Vagina (tissue), 2 donors: ENCODE data around the gene DMRT2. TPM values are rescaled to one million over a fixed set of nuclear protein-coding genes. Genes with fewer than 3 reads are reported as not detected.

Experiments used
- DNase-seq, 2 donors: peaks; one replicate each; pipeline ENCODE4 v3.0.0-alpha.2; 2017; ENCODE audit errors: extremely low spot score in 2 of 2
- H3K27ac ChIP-seq: fragments of 200-600 bp; sonication (generic); one replicate; pipeline ENCODE4 v1.5.1; 2019
- H3K27me3 ChIP-seq: fragments of 200-600 bp; sonication (generic); one replicate; pipeline ENCODE4 v1.5.1; 2019
- H3K36me3 ChIP-seq, 2 donors: fragments of 200-600 bp; sonication (generic); one replicate each; pipeline ENCODE4 v1.5.1; 2017 to 2019
- H3K4me1 ChIP-seq: fragments of 200-600 bp; sonication (generic); one replicate; pipeline ENCODE4 v1.5.1; 2019
- H3K4me3 ChIP-seq, 2 donors: fragments of 200-600 bp; sonication (generic); 1 replicate in 1 of 2; 2 replicates in 1 of 2; pipeline ENCODE4 v1.5.1; 2016 to 2019
- H3K9me3 ChIP-seq: fragments of 200-600 bp; sonication (generic); one replicate; pipeline ENCODE4 v1.5.1; 2019
- CTCF ChIP-seq, 3 experiments: fragments of 450-650 bp in 2 of 3; fragments of 200-600 bp in 1 of 3; sonication (generic) in 1 of 3; IDR thresholded peaks; one replicate each; pipeline ENCODE4 v1.5.1; 2017 to 2019; ENCODE audit warnings: antibody characterized with exemption in 3 of 3, mild to moderate bottlenecking in 2 of 3, moderate library complexity in 2 of 3
- POLR2A ChIP-seq, 2 donors: fragments of 450-650 bp; IDR thresholded peaks; one replicate each; pipeline ENCODE4 v1.6.1; 2017; ENCODE audit warnings: antibody characterized with exemption in 2 of 2, mild to moderate bottlenecking in 2 of 2, moderate library complexity in 2 of 2
- POLR2AphosphoS5 ChIP-seq, 2 donors: sonication (generic); formaldehyde crosslinking; IDR thresholded peaks; one replicate each; pipeline ENCODE4 v1.9.0; 2017; ENCODE audit warnings: antibody characterized with exemption in 2 of 2, mild to moderate bottlenecking in 2 of 2, low read depth in 1 of 2; ENCODE audit not compliant: insufficient read depth in 1 of 2
- intact Hi-C: fragments of 100-400 bp; cut with DNase I; formaldehyde crosslinking; loops from one replicate; pipeline ENCODE4 v1.15.1; 2023
- total RNA-seq: library from RNA; depleted of rRNA; stranded (reverse); fragments of >200 nt; gene quantifications from one replicate; pipeline ENCODE4 v1.2.3, GENCODE V29; 2016

The DMRT2 gene
- total RNA-seq, 1 donor from 2014 or later: 2.5 TPM

DNA sequence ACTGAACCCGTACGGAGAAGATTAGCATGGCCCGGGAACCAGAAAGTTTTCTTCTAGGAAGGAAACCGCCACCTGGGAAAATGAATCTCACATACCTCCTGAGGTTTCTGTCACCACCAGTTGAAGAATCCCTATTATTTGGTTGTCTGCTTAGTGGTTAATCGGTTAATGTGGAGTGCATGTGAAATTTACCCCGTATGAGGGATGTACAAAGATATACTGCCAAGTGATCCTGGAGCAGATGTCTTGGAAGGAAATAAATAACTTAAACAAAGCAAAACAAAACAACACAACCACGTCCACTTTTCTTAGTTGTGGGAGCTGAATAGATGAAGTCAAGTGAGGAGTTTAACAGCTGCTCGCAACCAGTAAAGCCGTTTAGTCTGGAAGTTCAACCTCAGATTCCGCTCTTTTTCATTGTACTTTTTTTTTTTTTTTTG lies 3.8 kb downstream of the DMRT2 start:
- Histone ChIP-seq H3K36me3 (no peaks in the 10 kb centered on the region), H3K27me3 (no peaks in the 10 kb centered on the region), H3K4me3 (no peak overlapping the region), H3K27ac (no peak overlapping the region), H3K9me3 (no peaks in the 10 kb centered on the region), H3K4me1 (peaks cover 26% of the 10 kb centered on the region)
- no peak for DNase-seq
- TF ChIP-seq CTCF (IDR thresholded peaks at IDR 0.05): no peak
- no peak for TF ChIP-seq POLR2A (IDR thresholded peaks at IDR 0.05)
- TF ChIP-seq POLR2AphosphoS5 (IDR thresholded peaks at IDR 0.05; ENCODE audit: insufficient read depth in 1 of 2, low read depth in 1 of 2): no peak
- intact Hi-C loops: no loop called here

GRCh38 chr9:1055166-1055565 lies 5.0 kb downstream of the DMRT2 start:
- no peaks in the 10 kb centered on the region for H3K27me3 ChIP-seq
- DNase-seq: no peak
- H3K4me1 ChIP-seq: peaks cover 21% of the 10 kb centered on the region
- intact Hi-C loops: no loop called here
- H3K36me3 ChIP-seq: no peaks in the 10 kb centered on the region
- no peak overlapping the region for H3K4me3 ChIP-seq
- no peak overlapping the region for H3K27ac ChIP-seq
- TF ChIP-seq POLR2A (IDR thresholded peaks at IDR 0.05) (no peak), CTCF (IDR thresholded peaks at IDR 0.05) (no peak), POLR2AphosphoS5 (IDR thresholded peaks at IDR 0.05; ENCODE audit: insufficient read depth in 1 of 2, low read depth in 1 of 2) (no peak)
- H3K9me3 ChIP-seq: no peaks in the 10 kb centered on the region

DNA sequence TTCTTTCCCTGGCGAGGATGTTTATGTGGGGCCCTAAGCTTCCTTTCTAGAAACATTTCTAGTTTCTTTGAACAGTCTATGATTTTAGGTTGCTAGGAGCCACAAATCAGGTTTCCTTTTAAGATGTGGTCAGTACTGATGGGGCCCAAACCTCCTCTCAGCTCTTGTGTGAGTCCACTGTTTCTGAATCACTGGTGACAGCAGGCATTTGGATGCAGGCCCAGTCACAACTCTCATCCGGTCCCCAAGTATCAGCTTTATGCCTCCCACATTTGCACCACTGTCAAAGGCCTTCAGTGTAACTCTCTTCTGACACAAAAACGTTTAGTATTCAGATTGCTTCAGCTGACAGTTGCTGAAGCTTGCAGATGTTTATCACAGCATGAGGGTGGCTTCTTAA lies 7.8 kb downstream of the DMRT2 start:
- Histone ChIP-seq H3K36me3 (no peaks in the 10 kb centered on the region), H3K4me3 (no peak overlapping the region), H3K9me3 (no peaks in the 10 kb centered on the region), H3K4me1 (no peaks in the 10 kb centered on the region), H3K27me3 (no peaks in the 10 kb centered on the region), H3K27ac (no peak overlapping the region)
- intact Hi-C loops: no loop called here
- no peak for DNase-seq
- TF ChIP-seq POLR2A (IDR thresholded peaks at IDR 0.05) (no peak), CTCF (IDR thresholded peaks at IDR 0.05) (no peak), POLR2AphosphoS5 (IDR thresholded peaks at IDR 0.05; ENCODE audit: insufficient read depth in 1 of 2, low read depth in 1 of 2) (no peak)

GRCh38 chr9:1058826-1059487 lies 8.8 kb downstream of the DMRT2 start:
- no peak for DNase-seq
- H3K4me3 ChIP-seq: no peak overlapping the region
- no peaks in the 10 kb centered on the region for H3K36me3 ChIP-seq
- no peaks in the 10 kb centered on the region for H3K27me3 ChIP-seq
- no peak for TF ChIP-seq CTCF (IDR thresholded peaks at IDR 0.05)
- TF ChIP-seq POLR2A (IDR thresholded peaks at IDR 0.05): no peak
- TF ChIP-seq POLR2AphosphoS5 (IDR thresholded peaks at IDR 0.05; ENCODE audit: insufficient read depth in 1 of 2, low read depth in 1 of 2): no peak
- no peaks in the 10 kb centered on the region for H3K9me3 ChIP-seq
- no peaks in the 10 kb centered on the region for H3K4me1 ChIP-seq
- H3K27ac ChIP-seq: no peak overlapping the region
- intact Hi-C loops: no loop called here

GRCh38 chr9:1065130-1065529 lies 15.0 kb downstream of the DMRT2 start:
- no peaks in the 10 kb centered on the region for H3K4me1 ChIP-seq
- no peaks in the 10 kb centered on the region for H3K27me3 ChIP-seq
- H3K27ac ChIP-seq: no peak overlapping the region
- no peaks in the 10 kb centered on the region for H3K9me3 ChIP-seq
- intact Hi-C loops: no loop called here
- TF ChIP-seq CTCF (IDR thresholded peaks at IDR 0.05) (no peak), POLR2AphosphoS5 (IDR thresholded peaks at IDR 0.05; ENCODE audit: insufficient read depth in 1 of 2, low read depth in 1 of 2) (no peak), POLR2A (IDR thresholded peaks at IDR 0.05) (no peak)
- H3K4me3 ChIP-seq: no peak overlapping the region
- no peak for DNase-seq
- no peaks in the 10 kb centered on the region for H3K36me3 ChIP-seq
